GM12892 (cell line): Measurements from ENCODE around the gene CMTR1. TPM values are rescaled to one million over a fixed set of nuclear protein-coding genes. Genes with fewer than 3 reads are reported as not detected.
A peak's percentile ranks its signal among the peaks of the same experiment; 100 is the strongest.
"Not testable (repeated sequence)": the region's sequence is repeated elsewhere in the genome, so short reads cannot be mapped to it uniquely, and the experiment has no call there.

Source experiments
- DNase-seq: peaks from one replicate; pipeline ENCODE4 v3.0.0; 2011; ENCODE audit not compliant: insufficient read length
- FAIRE-seq: peaks from 2 replicates; lab custom pipeline; 2011; peaks lifted over from hg19 to GRCh38; lab: Jason Lieb, UNC
- POLR2A ChIP-seq: IDR thresholded peaks from 2 replicates; pipeline ENCODE4 v1.6.1; 2011; ENCODE audit warnings: low read depth, low read length, control low read depth
- POLR2AphosphoS5 ChIP-seq: IDR thresholded peaks from 2 replicates; pipeline ENCODE4 v1.6.1; 2011; ENCODE audit warnings: low read depth, low read length, control low read depth
- TAF1 ChIP-seq: IDR thresholded peaks from 2 replicates; pipeline ENCODE4 v1.6.1; 2011; ENCODE audit warnings: low read depth, mild to moderate bottlenecking, control low read depth, low read length, borderline replicate concordance
- polyA plus RNA-seq: library from polyadenylated mRNA; unstranded; fragments of >200 nt; gene quantifications from one replicate; pipeline ENCODE4 v1.2.1, GENCODE V29; 2012; ENCODE audit warnings: missing spikeins, inconsistent platforms; ENCODE audit not compliant: missing spikeins

CMTR1 gene
- 47.9 TPM for polyA plus RNA-seq

DNA sequence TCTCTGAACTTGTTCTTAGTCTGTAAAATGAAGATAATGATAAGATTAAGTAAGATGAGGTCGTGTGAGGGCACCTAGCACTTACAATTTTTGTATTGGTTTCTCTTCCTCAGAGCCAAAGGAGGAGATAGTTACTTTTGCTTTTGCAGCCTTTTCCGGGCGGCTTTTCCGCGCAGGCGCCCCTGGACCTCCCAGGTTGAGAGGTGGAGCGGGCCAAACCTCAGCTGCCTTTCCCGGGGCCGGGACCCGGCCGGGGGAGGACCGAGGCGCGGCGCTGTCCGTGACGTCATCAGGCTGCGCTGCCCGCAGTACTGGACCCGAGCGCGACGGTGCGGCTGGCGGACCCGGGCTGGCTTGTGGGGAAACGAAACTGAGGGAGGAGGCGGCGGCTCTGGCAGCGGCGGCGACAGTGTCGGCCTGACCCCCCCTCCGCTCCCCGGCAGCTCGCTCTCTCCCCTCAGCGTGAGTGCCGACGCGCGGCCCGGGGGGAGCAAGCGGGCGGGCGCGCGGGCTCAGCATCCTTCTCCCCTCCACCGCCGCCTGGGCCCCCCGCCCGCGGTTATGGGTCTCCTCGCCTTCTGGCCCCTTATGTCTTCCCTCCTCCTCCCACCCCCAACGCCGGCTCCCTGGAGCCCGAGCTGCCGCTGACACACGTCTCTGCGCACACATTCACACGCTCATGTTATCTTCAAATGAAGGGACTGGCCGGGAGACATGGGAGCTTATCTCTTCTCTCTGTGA lies at the start of gene CMTR1:
CMTR1 (plus strand) TSS at position 306 of the 741 bp plus-strand sequence. CDS start 2,409 bp downstream, outside the sequence.
- FAIRE-seq, result peak; percentile 96
- DNase-seq, result peak; percentile 93
- peak; percentile 68 for TF ChIP-seq POLR2A
- peak; percentile 61; the same call in 1 of the 2 replicates for TF ChIP-seq TAF1
- TF ChIP-seq POLR2AphosphoS5, result peak; percentile 80

DNA sequence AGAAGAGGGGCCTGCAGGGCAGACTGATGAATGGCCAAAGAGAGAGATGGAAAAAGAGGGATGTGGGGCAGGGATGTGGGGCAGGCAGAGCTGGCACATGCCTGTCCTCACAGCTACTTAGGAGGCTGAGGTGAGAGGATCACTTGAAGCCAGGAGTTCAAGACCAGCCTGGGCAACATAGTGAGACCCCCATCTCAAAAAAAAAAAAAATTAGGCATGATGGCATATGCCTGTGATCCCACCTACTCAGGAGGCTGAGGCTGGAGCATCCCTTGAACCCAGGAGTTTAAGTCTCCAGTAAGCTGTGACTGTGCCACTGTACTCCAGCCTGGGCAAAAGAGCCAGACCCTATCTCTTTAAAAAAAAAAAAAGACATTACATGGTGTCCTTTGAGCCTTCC lies 44.4 kb upstream of the CMTR1 start:
- FAIRE-seq (no peak), DNase-seq (no peak)
- TF ChIP-seq TAF1 (no peak), POLR2A (no peak), POLR2AphosphoS5 (no peak)

- FAIRE-seq (no peak), DNase-seq (no peak)
- TF ChIP-seq POLR2A (no peak), POLR2AphosphoS5 (no peak), TAF1 (no peak)
Measured at GRCh38 chr6:37389857-37390256, 43.2 kb upstream of the CMTR1 start.

DNA sequence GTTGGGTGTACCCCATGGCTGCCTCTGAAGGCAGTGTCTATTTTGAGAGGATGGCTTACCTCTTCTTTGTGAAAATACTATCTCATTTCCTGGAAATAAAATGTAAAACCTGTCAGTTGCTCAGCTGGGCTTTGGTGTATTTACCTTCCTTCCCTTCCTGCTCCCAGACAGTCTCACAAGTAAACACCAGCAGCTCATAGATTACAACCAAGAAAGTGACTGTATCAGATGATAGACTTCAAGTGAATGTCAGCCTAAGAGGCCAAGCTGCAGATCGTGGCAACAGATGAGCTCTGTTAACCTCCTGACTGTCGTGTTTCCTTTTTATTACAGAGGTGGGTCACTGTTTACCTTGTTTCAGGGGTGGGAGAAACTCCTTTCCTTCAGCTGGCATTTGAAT lies 41.9 kb upstream of the CMTR1 start:
- TF ChIP-seq POLR2AphosphoS5, result no peak
- TF ChIP-seq POLR2A, result no peak
- TF ChIP-seq TAF1, result no peak
- no peak for FAIRE-seq
- no peak for DNase-seq

DNA sequence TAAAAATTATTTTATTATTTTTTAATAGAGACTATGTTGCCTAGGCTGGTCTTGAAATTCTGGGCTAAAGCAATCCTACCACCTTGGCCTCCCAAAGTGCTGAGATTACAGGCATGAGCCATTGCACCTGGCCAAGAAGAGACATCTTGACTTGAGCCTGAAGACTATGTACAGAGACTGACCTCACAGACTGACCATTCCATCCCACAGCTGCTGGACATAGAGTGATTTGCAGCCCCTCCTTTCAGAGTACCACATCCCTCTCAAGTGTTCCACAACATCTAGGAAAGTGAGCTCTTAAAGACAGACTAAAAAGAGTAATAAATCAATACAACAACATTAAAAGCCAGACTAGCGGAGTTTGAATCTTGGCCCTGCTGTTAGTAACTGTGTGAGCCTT lies 40.2 kb upstream of the CMTR1 start:
- TF ChIP-seq POLR2AphosphoS5 (no peak), TAF1 (no peak), POLR2A (no peak)
- FAIRE-seq, result no peak
- DNase-seq, result no peak

DNA sequence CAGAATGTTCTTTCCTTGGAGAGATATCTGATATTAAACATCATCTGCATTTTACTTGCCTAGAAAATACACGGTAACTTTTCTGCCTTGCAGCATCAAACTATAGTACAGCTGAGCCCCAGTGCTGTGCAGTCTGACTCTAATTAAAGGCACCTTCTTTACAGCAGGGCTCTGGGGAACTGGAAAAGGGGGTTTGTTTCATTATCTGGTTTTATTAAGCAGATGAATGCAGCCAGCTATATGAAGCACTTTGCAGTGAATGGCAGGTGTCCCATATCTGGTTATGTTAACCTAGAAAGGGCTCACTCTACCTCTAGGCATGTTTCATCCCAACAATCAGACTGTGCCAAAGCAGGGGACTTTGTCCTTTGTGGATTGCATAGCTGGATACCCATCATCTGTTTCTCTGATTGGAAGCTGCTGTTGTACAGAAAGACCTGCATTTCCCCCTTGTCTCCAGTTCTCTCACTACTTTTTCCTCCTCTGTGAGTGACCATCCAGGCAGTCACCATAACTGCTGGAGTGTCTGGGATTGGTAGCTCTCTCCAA lies 39.6 kb upstream of the CMTR1 start:
- TF ChIP-seq POLR2A, result no peak
- TF ChIP-seq TAF1, result no peak
- TF ChIP-seq POLR2AphosphoS5, result no peak
- DNase-seq (no peak), FAIRE-seq (no peak)

DNA sequence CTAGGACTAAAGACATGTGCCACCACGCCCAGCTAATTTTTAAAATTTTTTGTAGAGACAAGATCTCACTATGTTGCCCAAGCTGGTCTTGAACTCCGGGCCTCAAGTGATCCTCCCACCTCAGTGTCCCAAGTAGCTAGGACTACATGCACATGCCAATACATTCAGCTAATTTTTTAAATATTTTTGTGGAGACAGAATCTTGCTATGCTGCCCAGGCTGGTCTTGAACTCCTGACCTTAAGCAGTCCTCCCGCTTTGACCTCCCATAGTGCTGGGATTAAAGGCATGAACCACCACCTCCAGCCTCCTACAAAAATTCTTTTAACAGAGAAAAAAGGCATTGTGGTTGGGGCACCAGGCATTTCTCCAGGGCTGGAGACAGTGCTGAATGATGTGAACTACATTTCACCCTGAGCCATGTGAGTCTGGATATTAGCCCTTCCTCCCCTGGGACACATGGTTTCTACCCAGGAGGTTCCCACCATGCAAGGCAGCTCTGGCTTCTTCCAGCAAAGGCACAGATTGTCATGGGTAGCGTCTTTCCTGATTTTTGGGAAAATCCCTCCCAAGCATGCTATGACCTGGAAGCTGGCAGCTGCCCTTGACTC lies 36.3 kb upstream of the CMTR1 start:
- no peak for TF ChIP-seq POLR2AphosphoS5
- DNase-seq, result no peak
- no peak for FAIRE-seq

DNA sequence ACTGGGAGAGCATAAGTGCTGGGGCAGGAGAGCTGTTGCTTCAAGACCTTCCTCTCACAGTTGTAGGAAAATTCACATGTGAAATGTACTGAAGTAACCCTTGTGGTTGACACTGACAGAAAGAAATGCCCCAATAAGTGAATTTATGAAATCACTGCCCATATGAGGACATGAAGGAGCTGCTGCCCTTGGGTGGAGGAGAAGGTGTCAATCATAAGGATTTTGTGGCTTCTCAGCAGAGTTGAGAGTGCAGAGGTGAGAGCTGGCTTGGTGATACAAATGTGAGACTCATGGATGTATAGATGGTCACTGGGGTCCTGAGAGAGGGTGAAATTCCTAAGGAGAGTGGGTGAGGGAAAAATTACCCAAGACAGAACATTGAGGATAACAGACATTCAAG lies 33.9 kb upstream of the CMTR1 start:
- DNase-seq (no peak), FAIRE-seq (no peak)
- no peak for TF ChIP-seq TAF1
- TF ChIP-seq POLR2AphosphoS5, result no peak
- TF ChIP-seq POLR2A, result no peak

DNA sequence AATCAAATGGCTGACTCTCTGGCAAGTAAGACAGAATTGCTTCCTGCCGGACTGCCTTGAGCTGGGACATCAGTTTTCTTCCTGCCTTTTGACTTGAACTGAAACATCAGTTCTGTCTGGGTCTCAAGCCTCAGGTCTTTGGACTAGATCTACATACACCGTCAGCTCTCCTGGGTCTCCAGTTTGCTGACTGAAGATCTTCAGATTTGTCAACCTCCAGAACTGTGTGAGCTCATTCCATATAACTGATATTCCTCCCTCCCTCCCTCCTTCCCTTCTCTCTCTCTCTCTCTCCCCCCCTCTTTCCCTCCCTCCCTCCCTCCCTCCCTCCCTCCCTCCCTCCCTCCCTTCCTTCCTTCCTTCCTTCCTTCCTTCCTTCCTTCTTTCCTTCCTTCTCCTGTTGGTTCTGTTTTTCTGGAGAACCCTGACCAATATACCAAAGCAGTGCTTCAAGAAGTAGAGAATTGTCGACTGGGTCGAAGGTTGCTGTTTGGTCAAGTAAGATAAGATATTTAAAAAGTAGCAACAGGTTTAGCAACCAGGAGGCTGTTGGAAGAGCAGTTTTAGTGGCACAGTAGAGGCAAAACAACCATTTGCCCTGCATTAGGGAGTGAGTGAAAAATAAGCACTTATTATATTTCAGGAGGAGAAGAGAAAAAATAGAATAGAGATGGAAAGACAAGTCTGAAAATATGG lies 33.1 kb upstream of the CMTR1 start:
- FAIRE-seq (no peak), DNase-seq (no peak)
- TF ChIP-seq POLR2A, result no peak
- TF ChIP-seq TAF1, result no peak
- TF ChIP-seq POLR2AphosphoS5, result no peak

GRCh38 chr6:37401658-37402057 lies 31.4 kb upstream of the CMTR1 start:
- FAIRE-seq, DNase-seq: not testable (repeated sequence)

GRCh38 chr6:37406726-37407341 lies 26.2 kb upstream of the CMTR1 start:
- TF ChIP-seq TAF1, result no peak
- no peak for TF ChIP-seq POLR2A
- no peak for TF ChIP-seq POLR2AphosphoS5
- no peak for FAIRE-seq
- no peak for DNase-seq

DNA sequence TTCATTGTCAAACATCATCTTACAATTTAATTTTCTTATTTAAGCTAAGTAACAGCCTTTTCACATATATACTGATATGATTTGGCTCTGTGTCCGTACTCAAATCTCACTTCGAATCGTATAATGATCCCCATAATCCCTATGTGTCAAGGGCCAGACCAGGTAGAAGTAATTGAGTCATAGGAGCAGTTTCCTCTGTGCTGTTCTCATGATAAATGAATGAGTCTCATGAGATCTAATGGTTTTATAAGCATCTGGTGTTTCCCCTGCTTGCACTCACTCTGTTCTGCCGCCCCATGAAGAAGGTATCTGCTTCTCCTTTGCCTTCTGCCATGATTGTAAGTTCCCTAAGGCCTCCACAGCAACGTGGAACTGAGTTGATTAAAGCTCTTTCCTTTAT lies 25.1 kb upstream of the CMTR1 start:
- FAIRE-seq, result no peak
- no peak for DNase-seq
- TF ChIP-seq TAF1, result no peak
- TF ChIP-seq POLR2A, result no peak

- FAIRE-seq, result no peak
- TF ChIP-seq TAF1 (no peak), POLR2AphosphoS5 (no peak), POLR2A (no peak)
Measured at GRCh38 chr6:37409501-37409900, 23.5 kb upstream of the CMTR1 start.

More at GRCh38 chr6:37409501-37409900, 23.5 kb upstream of the CMTR1 start:
- DNase-seq, result no peak
